Transverse colon (tissue), 4 donors: ENCODE results near the gene TMEM117.

Source experiments
- CTCF ChIP-seq, 5 experiments: fragments of 200-600 bp in 3 of 5; fragments of 450-650 bp in 2 of 5; sonication (generic) in 3 of 5; IDR thresholded peaks; 1 replicate in 2 of 5; 2 replicates in 3 of 5; pipeline ENCODE4 v1.5.1; 2016 to 2017; ENCODE audit warnings: antibody characterized with exemption in 5 of 5, inconsistent platforms in 3 of 5, mild to moderate bottlenecking in 2 of 5, moderate library complexity in 1 of 5
- EP300 ChIP-seq: sonication (generic); formaldehyde crosslinking; IDR thresholded peaks from one replicate; pipeline ENCODE4 v1.6.1; 2017; ENCODE audit warnings: antibody characterized with exemption, low read depth
- POLR2A ChIP-seq: fragments of 450-650 bp; IDR thresholded peaks from one replicate; pipeline ENCODE4 v1.6.1; 2016; ENCODE audit warnings: antibody characterized with exemption, mild to moderate bottlenecking, moderate library complexity
- POLR2AphosphoS5 ChIP-seq, 3 donors: sonication (generic); formaldehyde crosslinking; IDR thresholded peaks; one replicate each; pipeline ENCODE4 v1.6.1; 2016; ENCODE audit warnings: antibody characterized with exemption in 3 of 3

GRCh38 chr12:44174053-44174452 lies 338.2 kb downstream of the TMEM117 start:
- TF ChIP-seq CTCF (IDR thresholded peaks at IDR 0.05) (no peak), EP300 (no peak), POLR2AphosphoS5 (IDR thresholded peaks at IDR 0.05) (no peak), POLR2A (no peak)
